Inferior parietal cortex (tissue), 1 donor: ENCODE data around the gene TFF3.

ENCODE experiments used
- DNase-seq: peaks from one replicate; pipeline ENCODE4 v3.0.0-alpha.2; 2016; ENCODE audit errors: extremely low spot score

TFF3 gene

GRCh38 chr21:42315296-42315891, at the start of gene TFF3:
TSS of gene TFF3 (minus strand) at chr21:42315409. CDS start at chr21:42315374, 35 bp downstream.
- DNase-seq = no peak

- no peak for DNase-seq
Observed at GRCh38 chr21:42364304-42364865, 49.2 kb upstream of the TFF3 start.

- no peak for DNase-seq
Observed at GRCh38 chr21:42363312-42363711, 48.1 kb upstream of the TFF3 start.

- no peak for DNase-seq
Observed at GRCh38 chr21:42362700-42363099, 47.5 kb upstream of the TFF3 start.

GRCh38 chr21:42362198-42362597, 47.0 kb upstream of the TFF3 start:
- DNase-seq = no peak

- no peak for DNase-seq
Observed at GRCh38 chr21:42361286-42361685, 46.1 kb upstream of the TFF3 start.

- DNase-seq = no peak
Observed at GRCh38 chr21:42360317-42360716, 45.1 kb upstream of the TFF3 start.

GRCh38 chr21:42358937-42359336, 43.7 kb upstream of the TFF3 start:
- DNase-seq = no peak

- DNase-seq = no peak
Observed at GRCh38 chr21:42358261-42358660, 43.1 kb upstream of the TFF3 start.

GRCh38 chr21:42357307-42357706, 42.1 kb upstream of the TFF3 start:
- DNase-seq = no peak

GRCh38 chr21:42356650-42357049, 41.4 kb upstream of the TFF3 start:
- no peak for DNase-seq

GRCh38 chr21:42356046-42356445, 40.8 kb upstream of the TFF3 start:
- no peak for DNase-seq

GRCh38 chr21:42353623-42354022, 38.4 kb upstream of the TFF3 start:
- DNase-seq = no peak

- DNase-seq = no peak
Observed at GRCh38 chr21:42352441-42353095, 37.4 kb upstream of the TFF3 start.

GRCh38 chr21:42351626-42352440, 36.6 kb upstream of the TFF3 start:
- DNase-seq = no peak

- no peak for DNase-seq
Observed at GRCh38 chr21:42350927-42351426, 35.8 kb upstream of the TFF3 start, which contains the start of gene TFF2. TSS of gene TFF2 (minus strand) at chr21:42350994. CDS start at chr21:42350957, 37 bp downstream.

- no peak for DNase-seq
Observed at GRCh38 chr21:42350318-42350910, 35.2 kb upstream of the TFF3 start.

GRCh38 chr21:42349420-42350317, 34.5 kb upstream of the TFF3 start:
- DNase-seq = no peak

GRCh38 chr21:42348762-42349161, 33.6 kb upstream of the TFF3 start:
- no peak for DNase-seq

GRCh38 chr21:42347601-42348327, 32.6 kb upstream of the TFF3 start:
- no peak for DNase-seq
